ENCODE results near the gene PRKCE. TPM values are rescaled to one million over a fixed set of nuclear protein-coding genes. Genes with fewer than 3 reads are reported as not detected.
A peak's percentile ranks its signal among the peaks of the same experiment; 100 is the strongest.

Gene PRKCE
- polyA plus RNA-seq, 1 of the 3 experiments (the other 2 are of a cell fraction): 16.3 TPM

DNA sequence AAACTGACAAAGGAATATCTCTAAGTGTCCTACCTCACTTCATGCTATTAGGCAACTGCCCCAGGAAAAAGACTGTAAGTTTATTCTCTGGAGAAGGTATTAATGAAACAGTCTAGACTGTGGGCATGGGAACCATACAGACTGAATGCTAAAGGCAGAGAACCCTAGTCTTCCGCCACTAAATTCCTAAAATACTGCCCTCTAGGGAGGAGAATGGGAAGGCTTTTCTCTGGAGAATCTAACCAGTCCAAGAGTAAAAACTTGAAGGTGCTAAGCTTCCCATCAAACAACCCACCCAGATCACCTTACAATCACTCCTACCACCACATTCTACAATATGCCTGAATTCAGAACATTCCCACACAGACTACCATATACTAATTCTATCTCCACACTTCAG is 43.8 kb upstream of the PRKCE start:
- peak; percentile 57 for DNase-seq
- H3K4me2 ChIP-seq: no peak overlapping the region
- peaks cover 5 to 14% of the 10 kb centered on the region in 2 experiments; a peak in 3 of 4 replicates for H3K4me1 ChIP-seq (ENCODE audit: control insufficient read depth in 1 of 2, insufficient read depth in 2 of 2, low read depth in 1 of 2, low read length in 1 of 2)
- WGBS (ENCODE audit: low lambda C conversion rate): 76% methylated on average over 1 of the region's 1 CpG
- H3K27ac ChIP-seq (ENCODE audit: low read depth in 2 of 2, low read length in 1 of 2): no peak overlapping the region
- H3K9me2 ChIP-seq: no peaks in the 10 kb centered on the region
- H3K9ac ChIP-seq: no peak overlapping the region
- no peaks in the 10 kb centered on the region for H3K9me3 ChIP-seq
- H3K79me2 ChIP-seq (ENCODE audit: insufficient read depth): peaks cover 45% of the 10 kb centered on the region
- H4K20me1 ChIP-seq (ENCODE audit: insufficient read depth): no peaks in the 10 kb centered on the region
- H3K4me3 ChIP-seq (ENCODE audit: low read depth in 2 of 2, low read length in 1 of 2): no peak overlapping the region
- peaks cover 8 to 14% of the 10 kb centered on the region in 2 experiments for H3K36me3 ChIP-seq (replicated peaks in 1 of 2; ENCODE audit: control insufficient read depth in 1 of 2, insufficient read depth in 2 of 2, low read length in 1 of 2)
- ChIA-PET CTCF (interaction anchor here (0.6 to 11.5 kb wide), 17 partner anchors 8 to 1246 kb away, joined by 3 to 109 read pairs (median 4); no protein-coding TSS in a partner anchor), POLR2A (no interaction called here)
- no peaks in the 10 kb centered on the region for H3K27me3 ChIP-seq (ENCODE audit: insufficient read depth)
- TF ChIP-seq, protein P1, sequence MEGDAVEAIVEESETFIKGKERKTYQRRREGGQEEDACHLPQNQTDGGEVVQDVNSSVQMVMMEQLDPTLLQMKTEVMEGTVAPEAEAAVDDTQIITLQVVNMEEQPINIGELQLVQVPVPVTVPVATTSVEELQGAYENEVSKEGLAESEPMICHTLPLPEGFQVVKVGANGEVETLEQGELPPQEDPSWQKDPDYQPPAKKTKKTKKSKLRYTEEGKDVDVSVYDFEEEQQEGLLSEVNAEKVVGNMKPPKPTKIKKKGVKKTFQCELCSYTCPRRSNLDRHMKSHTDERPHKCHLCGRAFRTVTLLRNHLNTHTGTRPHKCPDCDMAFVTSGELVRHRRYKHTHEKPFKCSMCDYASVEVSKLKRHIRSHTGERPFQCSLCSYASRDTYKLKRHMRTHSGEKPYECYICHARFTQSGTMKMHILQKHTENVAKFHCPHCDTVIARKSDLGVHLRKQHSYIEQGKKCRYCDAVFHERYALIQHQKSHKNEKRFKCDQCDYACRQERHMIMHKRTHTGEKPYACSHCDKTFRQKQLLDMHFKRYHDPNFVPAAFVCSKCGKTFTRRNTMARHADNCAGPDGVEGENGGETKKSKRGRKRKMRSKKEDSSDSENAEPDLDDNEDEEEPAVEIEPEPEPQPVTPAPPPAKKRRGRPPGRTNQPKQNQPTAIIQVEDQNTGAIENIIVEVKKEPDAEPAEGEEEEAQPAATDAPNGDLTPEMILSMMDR (IDR thresholded peaks at IDR 0.05): peak; percentile 69
- TF ChIP-seq RAD21 (IDR thresholded peaks at IDR 0.05; ENCODE audit: low read length): peak; percentile 28
- TF ChIP-seq SMC3 (IDR thresholded peaks at IDR 0.05; ENCODE audit: low read depth, low read length): 0 out of 2 replicates have a peak, but pooled peaks have one; percentile 18
- no peak for TF ChIP-seq IRF3 (IDR thresholded peaks at IDR 0.05; ENCODE audit: low read depth, low read length)
- peaks cover 5% of the 10 kb centered on the region for H3F3A ChIP-seq (replicated peaks; ENCODE audit: insufficient read depth)
- no peak overlapping the region for H2AFZ ChIP-seq (ENCODE audit: low read depth)

GRCh38 chr2:45610281-45611019 is 41.0 kb upstream of the PRKCE start:
- H2AFZ ChIP-seq (ENCODE audit: low read depth): peak overlapping the region; percentile 97
- peaks cover 44% of the 10 kb centered on the region for H3K79me2 ChIP-seq (ENCODE audit: insufficient read depth)
- WGBS (ENCODE audit: low lambda C conversion rate): under 1% methylated on average over 23 of the region's 23 CpGs
- no peaks in the 10 kb centered on the region for H4K20me1 ChIP-seq (ENCODE audit: insufficient read depth)
- no peaks in the 10 kb centered on the region for H3K27me3 ChIP-seq (ENCODE audit: insufficient read depth)
- H3K4me3 ChIP-seq (ENCODE audit: low read depth in 2 of 2, low read length in 1 of 2): peak overlapping the region; percentile 77 to 91
- H3K4me1 ChIP-seq (ENCODE audit: control insufficient read depth in 1 of 2, insufficient read depth in 2 of 2, low read depth in 1 of 2, low read length in 1 of 2): peaks cover 5 to 14% of the 10 kb centered on the region in 2 experiments; a peak in 3 of 4 replicates
- CTCF ChIA-PET: interaction anchor here (0.6 to 11.5 kb wide), 9 partner anchors 13 to 1322 kb away, joined by 3 to 109 read pairs (median 4); no protein-coding TSS in a partner anchor
- H3K9ac ChIP-seq: peak overlapping the region; percentile 65
- peaks cover 5% of the 10 kb centered on the region for H3F3A ChIP-seq (replicated peaks; ENCODE audit: insufficient read depth)
- H3K4me2 ChIP-seq: peak overlapping the region; percentile 70
- H3K9me3 ChIP-seq: no peaks in the 10 kb centered on the region
- DNase-seq: peak; percentile 71
- H3K36me3 ChIP-seq (replicated peaks in 1 of 2; ENCODE audit: control insufficient read depth in 1 of 2, insufficient read depth in 2 of 2, low read length in 1 of 2): no peaks in the 10 kb centered on the region
- H3K9me2 ChIP-seq: no peaks in the 10 kb centered on the region
- H3K27ac ChIP-seq (ENCODE audit: low read depth in 2 of 2, low read length in 1 of 2): peak overlapping the region; percentile 83 to 88
- POLR2A ChIA-PET: interaction anchor here (0.7 to 1.4 kb wide), 3 partner anchors 25 to 437 kb away, joined by 3 to 4 read pairs (median 3); no protein-coding TSS in a partner anchor
- TF ChIP-seq FOSL2 (IDR thresholded peaks at IDR 0.05; ENCODE audit: borderline replicate concordance, low read depth): no peak
- TF ChIP-seq USF1 (IDR thresholded peaks at IDR 0.05; ENCODE audit: borderline replicate concordance, low read depth): peak; percentile 94
- TF ChIP-seq JUND (IDR thresholded peaks at IDR 0.05): 0 out of 2 replicates have a peak, but pooled peaks have one; percentile 4
- no peak for TF ChIP-seq NFIC (IDR thresholded peaks at IDR 0.05; ENCODE audit: borderline replicate concordance)
- TF ChIP-seq, protein P2, sequence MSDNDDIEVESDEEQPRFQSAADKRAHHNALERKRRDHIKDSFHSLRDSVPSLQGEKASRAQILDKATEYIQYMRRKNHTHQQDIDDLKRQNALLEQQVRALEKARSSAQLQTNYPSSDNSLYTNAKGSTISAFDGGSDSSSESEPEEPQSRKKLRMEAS (IDR thresholded peaks at IDR 0.05; ENCODE audit: low read depth): peak; percentile 24; the same call in 1 of the 2 replicates
- no peak for TF ChIP-seq IRF3 (IDR thresholded peaks at IDR 0.05; ENCODE audit: low read depth, low read length)
- no peak for TF ChIP-seq EP300 (IDR thresholded peaks at IDR 0.05; ENCODE audit: borderline replicate concordance in 1 of 2, low read depth in 1 of 2, low read length in 1 of 2)
- 0 out of 2 replicates have a peak, but pooled peaks have one; percentile 27 for TF ChIP-seq RFX5 (IDR thresholded peaks at IDR 0.05; ENCODE audit: low read length)
- TF ChIP-seq TEAD4 (IDR thresholded peaks at IDR 0.05; ENCODE audit: borderline replicate concordance, insufficient read depth): no peak
- peak; percentile 80; the same call in 1 of the 2 replicates for TF ChIP-seq SIN3A (IDR thresholded peaks at IDR 0.05; ENCODE audit: borderline replicate concordance, low read depth, low read length)
- peak; percentile 89 for TF ChIP-seq USF2 (IDR thresholded peaks at IDR 0.05; ENCODE audit: borderline replicate concordance, low read depth, low read length)
- peak; percentile 18; the same call in 1 of the 2 replicates for TF ChIP-seq POLR2AphosphoS5 (IDR thresholded peaks at IDR 0.05; ENCODE audit: low read depth, low read length)
- TF ChIP-seq GABPA (IDR thresholded peaks at IDR 0.05; ENCODE audit: low read depth): no peak
- TF ChIP-seq FOXJ3 (CRISPR knock-in tag; IDR thresholded peaks at IDR 0.05): no peak
- TF ChIP-seq NRF1 (IDR thresholded peaks at IDR 0.05; ENCODE audit: low read depth, low read length): no peak
- TF ChIP-seq RAD21 (IDR thresholded peaks at IDR 0.05; ENCODE audit: low read length): peak; percentile 59
- TF ChIP-seq SMC3 (IDR thresholded peaks at IDR 0.05; ENCODE audit: low read depth, low read length): peak; percentile 17; the same call in 1 of the 2 replicates

Data from SK-N-SH (cell line).